Measurements from ENCODE around the gene RAPGEF1. TPM values are rescaled to one million over a fixed set of nuclear protein-coding genes. Genes with fewer than 3 reads are reported as not detected.

The RAPGEF1 gene
- total and polyA plus RNA-seq, 12 donors: 14.5 to 136 (median 49.1) TPM

DNA sequence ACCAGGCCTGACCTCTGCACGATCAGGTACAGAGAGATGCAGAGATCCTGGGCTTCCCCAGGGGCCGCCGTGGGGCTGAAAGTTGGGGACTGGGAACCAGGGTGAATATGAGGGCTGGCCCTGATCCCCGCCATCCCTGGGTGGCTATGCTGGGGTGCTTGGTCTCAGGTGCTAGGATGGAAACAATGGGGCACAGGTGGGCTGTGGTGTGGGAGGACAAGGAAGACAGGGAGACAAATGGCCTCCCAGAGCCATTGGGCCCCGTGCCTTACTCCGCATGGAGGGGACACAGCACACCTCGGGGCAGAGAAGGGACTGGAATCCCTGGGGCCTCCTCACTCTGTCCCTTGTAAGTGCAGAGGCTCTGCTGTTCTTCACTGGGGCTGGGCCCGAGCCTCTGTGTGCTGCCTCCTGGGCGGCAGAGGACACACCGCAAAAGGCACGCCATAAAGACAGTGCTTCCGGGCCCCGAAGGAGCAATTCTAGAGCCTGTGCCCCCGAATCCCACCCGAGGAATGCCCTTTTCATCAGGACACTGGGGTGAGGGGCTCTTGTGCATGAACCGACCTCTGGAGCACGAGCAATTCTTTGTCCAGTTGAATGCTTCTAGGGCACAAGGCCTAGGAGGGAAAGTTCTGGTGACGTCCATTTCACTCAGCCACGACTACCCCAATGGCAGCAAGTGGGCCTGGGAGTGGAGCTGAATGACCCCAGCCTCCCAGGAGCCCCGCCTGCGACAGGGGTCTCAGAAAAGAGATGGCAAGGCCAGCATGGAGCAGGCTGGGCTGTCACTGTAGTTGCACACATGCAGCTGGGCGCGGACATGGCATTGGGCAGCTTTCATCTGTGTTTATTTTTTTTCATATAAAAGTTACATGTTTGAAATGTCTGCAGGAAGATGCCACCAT, 163.7 kb downstream of the RAPGEF1 start:
- WGBS, 4 donors: 93 to 96% (median 95%) methylated on average over 11 to 23 of the region's 23 CpGs
- H3K9me3 ChIP-seq (replicated peaks in 1 of 3): no peaks in the 10 kb centered on the region

DNA sequence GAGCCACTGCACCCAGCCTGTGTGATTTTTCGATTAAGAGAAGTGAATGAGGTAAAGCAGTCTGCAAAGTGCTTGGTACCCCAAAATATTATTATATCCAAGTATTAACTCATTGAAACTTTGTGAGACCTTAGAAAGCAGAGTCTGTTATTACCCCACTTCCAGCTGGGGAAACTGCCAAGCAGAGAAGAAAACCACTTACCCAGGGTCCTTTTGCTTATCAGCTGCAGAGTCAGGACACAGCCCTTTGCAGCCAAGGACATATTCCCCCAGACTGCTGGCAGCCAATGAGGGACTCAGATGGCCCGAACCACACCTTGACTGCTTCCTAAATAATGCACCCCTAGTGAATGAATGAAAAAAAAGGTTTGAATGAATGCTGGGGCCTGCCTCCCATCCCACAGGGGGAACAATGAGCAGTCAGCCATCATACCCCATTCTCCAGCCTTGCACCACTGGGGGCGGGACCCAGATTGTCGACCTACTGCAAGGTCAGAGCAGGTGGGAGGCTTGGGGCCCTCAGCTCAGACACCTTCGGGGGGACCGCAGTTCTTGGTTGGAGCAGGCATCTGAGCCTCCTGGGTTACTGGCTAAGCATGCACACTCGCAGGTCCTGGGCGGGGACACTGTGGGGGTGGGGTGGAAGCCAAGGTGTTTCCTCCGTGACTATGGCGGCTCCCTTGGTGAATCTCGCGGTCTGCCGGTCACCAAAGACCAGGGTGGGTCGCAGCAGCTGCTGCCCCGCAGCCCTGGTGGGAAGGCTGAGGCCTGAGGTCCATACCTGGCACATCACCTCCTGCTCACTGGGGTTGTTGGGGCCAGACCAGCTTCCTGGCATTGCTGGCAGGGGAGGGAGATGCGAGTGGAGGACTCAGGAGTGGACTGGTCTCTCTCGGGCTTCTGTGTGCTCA, 164.9 kb downstream of the RAPGEF1 start:
- intact Hi-C loops (cut with DNase I): no loop called here
- Histone ChIP-seq H3K4me1 (replicated peaks in 1 of 2) (no peaks in the 10 kb centered on the region), H3K36me3 (replicated peaks in 1 of 2) (peaks cover 0 to 15% of the 10 kb centered on the region in 2 donors), H3K27ac (no peak overlapping the region), H3K4me3 (no peak overlapping the region), H3K27me3 (no peaks in the 10 kb centered on the region), H3K9me3 (replicated peaks in 1 of 3) (no peaks in the 10 kb centered on the region)
- no peak for TF ChIP-seq POLR2A (IDR thresholded peaks at IDR 0.05)
- TF ChIP-seq, protein P1, sequence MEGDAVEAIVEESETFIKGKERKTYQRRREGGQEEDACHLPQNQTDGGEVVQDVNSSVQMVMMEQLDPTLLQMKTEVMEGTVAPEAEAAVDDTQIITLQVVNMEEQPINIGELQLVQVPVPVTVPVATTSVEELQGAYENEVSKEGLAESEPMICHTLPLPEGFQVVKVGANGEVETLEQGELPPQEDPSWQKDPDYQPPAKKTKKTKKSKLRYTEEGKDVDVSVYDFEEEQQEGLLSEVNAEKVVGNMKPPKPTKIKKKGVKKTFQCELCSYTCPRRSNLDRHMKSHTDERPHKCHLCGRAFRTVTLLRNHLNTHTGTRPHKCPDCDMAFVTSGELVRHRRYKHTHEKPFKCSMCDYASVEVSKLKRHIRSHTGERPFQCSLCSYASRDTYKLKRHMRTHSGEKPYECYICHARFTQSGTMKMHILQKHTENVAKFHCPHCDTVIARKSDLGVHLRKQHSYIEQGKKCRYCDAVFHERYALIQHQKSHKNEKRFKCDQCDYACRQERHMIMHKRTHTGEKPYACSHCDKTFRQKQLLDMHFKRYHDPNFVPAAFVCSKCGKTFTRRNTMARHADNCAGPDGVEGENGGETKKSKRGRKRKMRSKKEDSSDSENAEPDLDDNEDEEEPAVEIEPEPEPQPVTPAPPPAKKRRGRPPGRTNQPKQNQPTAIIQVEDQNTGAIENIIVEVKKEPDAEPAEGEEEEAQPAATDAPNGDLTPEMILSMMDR (IDR thresholded peaks at IDR 0.05): no peak
- 73 to 87% (median 82%) methylated on average over 5 to 17 of the region's 17 CpGs for WGBS, 4 donors
- no peak for DNase-seq

More for the DNA sequence above, 163.7 kb downstream of the RAPGEF1 start:
- no peaks in the 10 kb centered on the region for H3K27me3 ChIP-seq
- no peaks in the 10 kb centered on the region for H3K4me1 ChIP-seq (replicated peaks in 1 of 2)
- H3K36me3 ChIP-seq (replicated peaks in 1 of 2): peaks cover 0 to 25% of the 10 kb centered on the region in 2 donors
- DNase-seq: no peak
- no peak overlapping the region for H3K27ac ChIP-seq
- no peak overlapping the region for H3K4me3 ChIP-seq
- intact Hi-C loops (cut with DNase I): no loop called here
- TF ChIP-seq, protein P1 (IDR thresholded peaks at IDR 0.05): no peak
- no peak for TF ChIP-seq POLR2A (IDR thresholded peaks at IDR 0.05)

DNA sequence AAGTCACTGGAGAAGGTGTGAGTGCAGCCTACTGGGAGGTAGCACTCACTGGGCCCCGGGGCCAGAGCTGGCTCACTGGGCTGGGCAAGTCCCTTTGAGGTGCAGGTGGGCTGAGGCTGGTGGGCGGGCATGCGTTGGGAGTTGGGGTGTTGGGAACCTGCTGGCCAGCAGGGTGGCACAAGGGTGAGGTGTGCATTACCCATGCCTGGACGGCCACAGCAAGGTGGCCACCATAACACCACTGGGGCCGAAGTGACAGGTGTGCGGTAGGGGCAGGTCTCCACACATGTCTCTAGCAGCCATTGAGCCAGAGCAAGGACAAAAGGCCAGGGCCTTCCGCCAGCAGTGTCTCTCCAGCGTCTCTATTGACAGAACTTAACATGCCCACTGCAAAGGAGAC, 172.0 kb downstream of the RAPGEF1 start:
- no peaks in the 10 kb centered on the region for H3K36me3 ChIP-seq (replicated peaks in 1 of 2)
- no peaks in the 10 kb centered on the region for H3K4me1 ChIP-seq (replicated peaks in 1 of 2)
- H3K4me3 ChIP-seq: no peak overlapping the region
- WGBS, 4 donors: 86 to 97% (median 95%) methylated on average over 6 to 8 of the region's 8 CpGs
- DNase-seq: no peak
- no peaks in the 10 kb centered on the region for H3K9me3 ChIP-seq (replicated peaks in 1 of 3)
- intact Hi-C loops (cut with DNase I): no loop called here
- no peak overlapping the region for H3K27ac ChIP-seq
- H3K27me3 ChIP-seq: no peaks in the 10 kb centered on the region
- TF ChIP-seq, protein P1 (IDR thresholded peaks at IDR 0.05): no peak
- no peak for TF ChIP-seq POLR2A (IDR thresholded peaks at IDR 0.05)

DNA sequence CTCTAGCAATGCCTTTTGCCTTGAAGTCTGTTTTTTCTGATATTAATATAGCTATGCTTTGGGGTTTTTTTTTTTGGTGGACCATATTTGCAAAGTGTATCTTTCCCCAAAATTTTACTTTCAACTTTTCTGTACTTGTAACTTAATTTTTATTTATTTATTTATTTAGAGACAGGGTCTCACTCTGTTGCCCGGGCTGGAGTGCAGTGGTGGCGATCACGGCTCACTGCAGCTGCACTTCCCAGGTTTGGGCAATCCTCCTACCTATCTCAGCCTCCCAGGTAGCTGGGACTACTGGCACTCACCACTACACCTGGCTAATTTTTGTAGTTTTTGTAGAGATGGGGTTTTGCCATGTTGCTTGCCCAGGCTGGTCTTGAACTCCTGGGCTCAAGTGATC, 173.7 kb downstream of the RAPGEF1 start:
- Histone ChIP-seq H3K27me3 (no peaks in the 10 kb centered on the region), H3K27ac (no peak overlapping the region), H3K9me3 (replicated peaks in 1 of 3) (no peaks in the 10 kb centered on the region), H3K36me3 (replicated peaks in 1 of 2) (no peaks in the 10 kb centered on the region), H3K4me1 (replicated peaks in 1 of 2) (no peaks in the 10 kb centered on the region), H3K4me3 (no peak overlapping the region)
- DNase-seq: no peak
- intact Hi-C loops (cut with DNase I): no loop called here
- TF ChIP-seq POLR2A (IDR thresholded peaks at IDR 0.05): no peak
- TF ChIP-seq, protein P1 (IDR thresholded peaks at IDR 0.05): no peak
- 96 to 100% (median 98%) methylated on average over 3 of the region's 3 CpGs for WGBS, 4 donors
